Fibroblast of skin of scalp (primary cell): ENCODE data around the gene LGMN.
A peak's percentile ranks its signal among the peaks of the same experiment; 100 is the strongest.
"Not testable (repeated sequence)": the region's sequence is repeated elsewhere in the genome, so short reads cannot be mapped to it uniquely, and the experiment has no call there.

Experiments
- DNase-seq: peaks from one replicate; pipeline ENCODE4 v3.0.0-alpha.2; 2013

LGMN gene

DNA sequence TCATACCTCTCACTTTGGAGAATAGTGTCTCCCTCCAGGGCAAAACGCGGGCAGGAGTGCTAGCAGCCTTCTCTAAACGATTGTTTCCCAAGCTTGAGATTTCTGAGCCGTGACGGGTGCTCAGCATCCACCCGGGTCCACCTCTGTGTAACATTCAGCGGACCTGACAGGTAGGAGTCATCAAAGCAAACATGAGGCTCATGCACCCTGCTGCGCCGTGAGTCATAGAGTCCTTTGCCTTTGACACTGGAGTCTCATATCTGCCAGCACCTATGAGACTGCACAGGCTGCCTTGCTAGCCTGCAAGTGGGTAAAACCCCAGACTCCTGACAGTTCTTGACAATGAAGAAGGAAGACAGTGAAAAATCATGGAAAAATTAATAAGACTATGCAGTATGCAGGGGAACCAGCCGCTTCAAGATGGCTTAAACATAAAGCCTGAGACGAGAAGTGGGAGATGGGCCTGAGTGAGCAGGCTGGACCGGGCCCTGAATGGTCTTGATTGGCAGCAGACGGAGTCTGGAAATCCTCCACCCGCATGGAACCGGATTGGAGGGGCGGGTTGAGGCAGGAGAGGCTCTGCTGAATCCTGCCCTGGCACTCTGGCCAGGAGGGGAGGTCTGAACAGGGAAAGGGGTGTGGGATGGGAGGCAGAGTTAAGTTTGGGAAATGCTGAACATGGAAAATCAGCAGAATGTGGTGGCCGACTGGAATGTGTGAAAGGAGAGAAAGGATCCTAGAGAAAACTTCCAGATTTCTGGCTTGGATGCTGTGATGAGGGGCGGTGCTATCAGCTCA, 54.2 kb downstream of the LGMN start:
- no peak for DNase-seq

DNA sequence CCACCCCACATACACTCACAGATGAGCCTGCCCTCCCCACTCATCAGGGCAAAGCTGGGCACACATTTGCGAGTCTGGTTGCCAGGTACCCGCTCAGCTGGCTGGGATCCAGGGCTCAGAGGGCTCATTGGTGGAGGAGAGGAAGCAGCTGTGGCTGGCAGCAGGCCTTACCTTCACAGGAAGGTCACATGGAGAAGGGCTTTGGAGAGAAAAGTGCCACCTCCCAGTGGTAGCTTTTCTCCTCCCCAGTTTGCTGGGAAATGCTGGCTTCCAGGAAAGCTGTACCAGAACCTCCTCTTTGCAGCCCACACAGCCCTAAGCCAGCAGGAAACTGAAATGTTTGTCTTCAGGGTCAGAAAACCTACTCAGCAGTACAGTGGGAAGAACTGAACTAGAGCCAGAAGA, 55.6 kb downstream of the LGMN start:
- DNase-seq = no peak

DNA sequence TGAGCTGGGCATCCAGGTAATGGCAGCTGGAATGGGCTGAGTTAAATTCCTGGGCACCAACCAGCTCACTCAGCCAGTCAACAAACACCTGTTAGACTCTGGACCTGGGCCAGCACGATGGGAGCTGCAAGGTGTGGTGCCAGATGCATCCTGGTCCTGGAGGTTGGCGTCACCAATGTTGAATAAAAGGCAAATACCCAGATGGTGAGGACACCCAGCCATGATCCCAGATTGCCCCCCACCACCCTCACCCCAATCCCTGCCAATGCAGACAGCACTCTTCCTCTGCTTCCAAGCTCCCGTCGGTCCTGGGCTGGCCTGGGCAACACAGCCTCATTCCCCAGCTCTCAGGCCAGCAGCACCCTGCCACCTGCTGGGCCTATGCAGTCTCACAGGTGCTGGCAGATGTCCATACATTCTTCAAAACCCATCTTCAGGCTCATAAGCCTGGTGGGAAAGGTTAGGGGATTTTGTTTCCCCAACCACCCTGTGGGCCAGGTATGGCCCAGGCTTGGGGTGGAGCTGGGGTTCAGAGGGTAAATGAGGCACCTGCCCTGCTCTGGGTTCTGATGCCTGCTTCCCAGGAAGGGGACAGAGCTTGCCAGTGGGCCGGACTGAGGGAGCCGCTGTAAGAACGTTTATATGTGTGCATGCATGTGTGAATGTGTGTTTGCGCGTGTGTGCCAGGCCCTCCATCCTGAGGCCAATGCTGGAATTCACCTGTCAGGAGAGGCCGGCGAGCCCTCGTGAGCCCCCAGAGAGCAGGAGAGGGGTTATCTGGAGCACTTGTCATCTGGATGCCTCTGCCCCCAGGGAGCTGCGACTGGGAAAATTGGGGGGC, 58.0 kb downstream of the LGMN start:
- peak; percentile 47 for DNase-seq

DNA sequence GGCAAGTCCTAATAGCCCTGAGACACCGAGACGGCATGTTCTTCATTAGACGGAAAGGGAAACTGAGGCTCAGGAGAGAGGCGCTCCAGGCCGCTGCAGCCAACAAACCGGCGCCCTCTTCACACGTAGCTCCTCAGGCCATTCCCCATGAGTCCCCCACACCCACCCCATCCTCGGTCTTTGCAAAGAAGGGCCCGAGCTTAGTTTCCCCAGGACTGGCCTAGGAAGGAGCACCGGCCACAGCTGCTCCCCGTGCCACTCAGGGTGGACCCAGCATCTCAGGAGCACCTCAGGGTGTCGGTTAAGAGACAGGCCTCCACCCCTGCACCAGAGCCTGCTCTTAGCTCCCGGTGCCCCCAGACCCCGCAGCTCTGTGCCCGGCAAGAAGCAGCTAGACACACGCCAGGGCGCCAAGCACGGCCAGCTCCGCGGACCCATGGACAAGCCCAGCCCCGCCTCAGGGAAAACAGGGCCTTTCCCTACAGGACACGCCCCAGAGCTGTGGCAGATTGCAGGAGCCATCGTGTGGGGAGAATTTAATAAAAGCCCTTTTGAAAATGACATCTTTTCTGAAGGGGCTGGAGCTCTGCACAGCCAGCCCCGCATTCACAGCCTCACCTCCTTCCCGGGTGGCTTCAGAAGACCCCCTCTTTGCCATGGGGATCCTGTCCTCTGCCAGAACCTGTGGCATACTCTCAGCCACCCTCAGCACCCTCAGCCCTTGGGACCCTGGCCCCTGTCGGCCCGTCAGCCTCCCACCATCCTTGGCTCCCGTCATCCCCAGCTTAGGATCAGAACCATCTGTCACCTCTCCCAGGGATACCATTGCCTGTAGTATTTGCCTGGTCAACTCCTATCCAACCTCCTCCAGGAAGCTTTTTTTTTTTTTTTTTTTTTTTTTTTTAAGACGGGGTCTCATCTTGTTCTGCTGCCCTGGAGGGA, 59.7 kb downstream of the LGMN start:
- DNase-seq = no peak

DNA sequence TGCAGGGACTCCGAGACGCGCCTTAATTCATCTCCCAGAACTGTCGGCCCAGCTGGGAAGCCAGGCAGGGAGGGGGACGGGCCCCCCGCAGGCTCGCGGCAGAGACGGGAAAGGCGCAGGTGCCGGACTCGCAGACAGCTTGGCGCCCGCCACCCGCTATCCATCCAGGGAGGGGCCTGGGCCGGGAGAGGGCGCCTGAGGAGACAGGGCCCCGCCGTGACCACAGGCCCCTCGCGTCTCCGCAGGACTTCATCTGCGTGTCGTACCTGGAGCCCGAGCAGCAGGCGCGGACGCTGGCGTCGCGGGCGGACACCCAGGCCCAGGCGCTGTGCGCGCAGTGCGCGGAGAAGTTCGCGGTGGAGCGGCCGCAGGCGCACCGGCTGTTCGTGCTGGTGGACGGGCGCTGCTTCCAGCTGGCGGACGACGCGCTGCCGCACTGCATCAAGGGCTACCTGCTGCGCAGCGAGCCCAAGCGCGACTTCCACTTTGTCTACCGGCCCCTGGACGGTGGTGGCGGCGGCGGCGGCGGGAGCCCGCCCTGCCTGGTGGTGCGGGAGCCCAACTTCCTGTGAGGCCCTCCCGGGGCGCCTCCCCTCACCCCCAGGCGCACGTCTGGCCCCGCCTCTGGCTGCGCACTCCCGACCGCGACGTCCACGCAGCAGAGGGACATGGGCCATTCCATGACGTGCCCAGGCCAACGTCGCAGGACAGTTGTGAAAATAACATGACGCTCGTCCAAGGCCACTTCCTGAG, 60.6 kb downstream of the LGMN start:
- DNase-seq = no peak

DNA sequence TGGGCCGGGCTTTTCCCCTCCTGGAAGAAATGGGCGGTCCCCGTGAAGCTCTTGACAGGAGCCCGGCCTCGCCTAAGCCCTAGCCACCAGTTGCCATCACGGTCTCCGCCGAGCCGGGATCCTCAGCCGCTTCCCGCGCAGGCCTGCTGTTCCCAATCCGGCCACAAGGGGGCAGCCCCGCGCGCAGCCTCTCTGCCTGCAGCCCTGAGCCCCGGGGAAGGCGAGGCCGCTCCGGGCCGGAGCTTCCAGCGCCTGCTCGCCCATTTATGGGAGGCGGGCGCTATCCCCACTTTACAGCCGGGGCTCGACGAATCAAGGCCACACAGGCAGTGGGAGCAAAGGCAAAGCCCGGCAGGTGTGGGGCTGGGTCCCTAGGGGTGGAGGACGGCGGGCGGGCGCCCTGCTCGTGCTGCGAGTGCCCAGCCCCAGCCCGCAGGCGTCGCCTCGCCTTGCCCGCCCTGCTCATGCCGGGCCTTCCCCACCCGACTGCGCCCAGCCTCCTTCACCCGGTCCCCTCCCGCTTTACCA, 61.5 kb downstream of the LGMN start:
- peak; percentile 72 for DNase-seq

DNA sequence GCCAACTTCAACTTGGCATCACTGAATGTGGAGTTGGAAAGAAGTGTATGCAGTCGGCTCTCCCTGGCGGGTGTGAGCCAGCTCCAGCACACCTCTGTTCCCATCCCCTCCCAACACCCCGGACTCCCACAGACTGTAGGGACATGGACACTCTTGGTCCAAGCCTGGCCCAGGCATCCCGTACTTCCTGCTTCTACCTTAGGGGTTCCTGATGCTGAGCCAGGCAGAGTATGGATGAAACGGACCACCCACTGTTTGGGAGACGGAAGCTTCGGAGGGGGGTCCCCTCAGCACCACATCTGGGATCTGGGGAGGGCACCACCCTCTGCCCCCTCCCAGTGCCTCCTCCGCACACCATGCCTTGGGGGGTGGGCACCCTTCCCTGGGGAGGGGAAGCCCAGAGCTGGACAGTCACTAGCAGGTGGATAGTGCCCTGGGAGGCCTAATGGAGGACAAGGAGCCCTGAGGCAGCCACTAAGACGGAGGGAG, 62.0 kb downstream of the LGMN start:
- no peak for DNase-seq

DNA sequence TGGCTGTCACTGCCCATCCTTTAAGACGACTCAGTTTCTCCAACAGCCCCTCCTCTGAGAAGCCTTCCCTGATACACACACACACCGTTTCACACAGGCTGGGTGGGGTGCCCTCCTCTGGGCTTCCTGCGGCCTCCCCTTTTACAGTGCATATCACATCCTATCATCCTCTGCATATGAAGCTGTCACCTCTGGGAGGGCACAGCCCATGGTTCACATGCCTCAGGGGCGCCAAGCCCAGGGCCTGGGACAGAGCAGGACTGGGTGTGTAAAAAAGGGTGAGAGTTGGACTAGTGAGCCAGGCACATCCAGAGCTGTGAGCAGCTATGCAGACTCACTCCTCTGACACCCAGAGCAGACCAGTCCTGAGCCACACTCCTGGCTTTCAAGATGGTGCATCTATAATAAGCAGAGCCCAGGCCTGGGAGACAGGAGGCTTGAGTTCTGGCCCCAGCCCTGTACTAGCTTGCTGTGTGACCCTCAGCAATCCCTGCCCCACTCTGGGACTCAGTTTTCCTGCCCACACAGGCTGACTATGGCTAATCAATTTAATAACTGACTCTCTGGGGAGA, 62.6 kb downstream of the LGMN start:
- no peak for DNase-seq

DNA sequence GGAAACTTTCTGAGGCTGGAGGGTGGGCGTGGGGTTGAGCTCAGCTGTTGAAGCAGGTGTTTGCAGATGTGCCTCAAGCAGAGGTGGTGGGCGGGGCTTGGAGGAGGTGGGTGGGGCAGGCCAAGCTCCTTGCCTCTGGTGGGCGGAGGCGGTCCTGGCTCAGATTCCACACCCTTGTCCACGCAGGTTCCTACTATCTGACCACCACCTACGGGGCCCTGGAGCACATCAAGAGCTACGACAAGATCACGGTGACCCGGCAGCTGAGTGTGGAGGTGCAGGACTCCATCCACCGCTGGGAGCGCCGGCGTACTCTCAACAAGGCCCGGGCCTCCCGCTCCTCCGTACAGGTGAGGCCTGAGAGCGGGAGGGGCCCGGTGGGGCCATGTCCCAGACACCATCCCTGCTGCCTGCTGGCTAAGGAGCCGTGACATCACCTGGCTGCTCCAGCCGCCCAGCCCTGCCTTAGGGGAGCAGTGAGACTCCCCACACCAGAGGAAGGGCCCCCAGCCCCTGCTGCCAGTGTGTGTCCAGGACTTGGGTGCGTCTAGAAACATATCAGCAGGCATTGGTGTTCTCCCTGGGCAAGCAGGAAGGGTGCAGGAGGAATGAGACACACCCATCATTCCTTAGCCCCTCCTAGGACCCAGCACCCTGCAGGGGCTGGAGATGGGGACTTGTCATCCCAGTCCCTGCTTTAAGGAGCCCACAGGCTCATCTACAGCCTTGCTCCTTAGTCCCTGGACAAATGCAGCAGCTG, 63.4 kb downstream of the LGMN start:
- DNase-seq = no peak

DNA sequence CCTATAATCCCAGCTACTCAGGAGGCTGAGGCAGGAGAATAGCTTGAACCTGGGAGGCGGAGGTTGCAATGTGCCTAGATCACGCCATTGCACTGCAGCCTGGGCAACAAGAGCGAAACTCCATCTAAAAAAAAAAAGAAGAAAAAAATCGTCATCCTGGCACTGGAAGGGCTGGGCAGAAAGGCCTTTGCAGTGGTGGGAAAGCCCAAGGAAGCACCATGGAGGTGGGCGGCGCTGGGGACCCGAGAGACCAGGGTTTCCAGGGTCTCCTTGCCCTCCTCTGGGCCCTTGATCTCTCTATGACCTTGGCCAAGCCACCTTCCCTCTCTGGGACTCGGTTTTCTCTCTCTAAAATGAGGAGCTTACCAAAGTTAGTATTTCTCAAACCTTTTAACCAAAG, 65.4 kb downstream of the LGMN start:
- DNase-seq = no peak

DNA sequence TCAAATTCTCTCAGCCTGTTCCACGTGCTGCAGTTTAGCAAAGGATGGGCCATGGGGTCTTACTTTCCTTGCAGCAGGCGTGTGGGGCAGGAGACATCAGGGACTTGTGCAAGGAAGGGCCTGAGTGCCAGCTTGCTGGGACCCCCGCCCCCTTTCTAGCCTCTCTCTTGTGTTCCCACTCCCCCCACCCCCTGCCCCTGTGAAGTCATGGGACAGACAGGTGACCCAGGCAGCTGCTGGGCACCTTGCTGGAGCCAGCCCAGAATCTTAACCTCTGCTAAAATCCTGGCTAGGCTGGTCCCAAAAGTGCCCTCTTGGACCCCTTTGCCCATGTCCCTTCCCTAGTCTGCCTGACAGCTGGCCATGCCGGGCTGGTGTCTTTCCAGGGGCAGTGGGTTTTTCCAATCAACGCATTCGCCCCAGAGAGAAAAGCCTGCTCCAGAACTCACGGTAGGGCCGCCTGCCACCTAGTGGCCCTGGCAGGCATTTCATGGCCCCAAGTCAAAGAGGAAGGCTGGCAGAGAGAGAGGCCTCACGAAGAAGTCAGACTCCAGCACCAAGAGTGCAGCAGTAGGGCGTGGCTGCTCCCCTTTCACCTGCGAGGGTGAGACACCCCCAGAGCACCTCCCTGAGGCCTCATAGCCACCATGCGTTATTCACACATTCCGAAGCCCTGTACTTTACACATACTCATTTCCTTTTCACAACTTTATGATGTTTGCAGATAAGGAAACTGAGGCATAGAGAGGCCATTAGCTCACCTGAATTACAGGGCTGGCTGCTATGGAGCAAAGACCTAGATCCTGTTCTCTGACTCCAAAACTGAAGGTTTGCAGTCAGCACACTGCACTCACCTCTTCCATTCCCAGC, 67.4 kb downstream of the LGMN start:
- peak; percentile 74 for DNase-seq

DNA sequence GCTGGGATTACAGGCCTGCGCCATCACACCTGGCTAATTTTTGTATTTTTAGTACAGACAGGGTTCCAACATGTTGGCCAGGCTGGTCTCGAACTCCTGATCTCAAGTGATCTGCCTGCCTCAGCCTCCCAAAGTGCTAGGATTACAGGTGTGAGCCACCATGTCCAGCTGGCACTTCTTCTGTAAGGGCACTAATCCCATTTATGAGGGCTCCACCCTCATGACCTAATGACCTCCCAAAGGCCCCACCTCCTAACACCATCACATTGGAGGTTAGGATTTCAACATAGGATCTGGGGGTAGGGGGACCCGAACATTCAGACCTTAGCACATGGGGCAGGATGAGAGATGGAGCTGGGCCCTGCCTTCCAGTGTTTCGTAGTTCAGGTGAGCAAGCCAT, 68.1 kb downstream of the LGMN start:
- DNase-seq = not testable (repeated sequence)

DNA sequence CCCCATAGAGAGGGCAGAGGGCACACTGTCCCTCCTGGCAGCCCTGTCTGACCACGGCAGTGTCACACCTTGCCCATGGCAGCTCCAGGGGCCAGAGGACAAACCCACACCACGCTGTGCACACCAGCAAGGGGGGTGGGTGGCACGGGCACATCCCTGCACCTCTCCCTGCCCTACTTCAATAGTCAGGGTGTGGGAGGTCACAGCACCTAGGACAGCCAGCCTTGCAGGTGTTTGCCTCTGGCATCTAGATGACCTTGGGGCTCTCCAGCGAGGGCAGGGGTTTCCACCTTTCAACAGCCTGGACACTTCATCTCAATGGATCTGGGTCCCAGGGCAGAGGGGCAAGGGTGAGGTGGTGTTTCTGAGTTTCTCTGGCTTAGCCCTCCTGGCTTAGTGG, 69.2 kb downstream of the LGMN start:
- DNase-seq = no peak

DNA sequence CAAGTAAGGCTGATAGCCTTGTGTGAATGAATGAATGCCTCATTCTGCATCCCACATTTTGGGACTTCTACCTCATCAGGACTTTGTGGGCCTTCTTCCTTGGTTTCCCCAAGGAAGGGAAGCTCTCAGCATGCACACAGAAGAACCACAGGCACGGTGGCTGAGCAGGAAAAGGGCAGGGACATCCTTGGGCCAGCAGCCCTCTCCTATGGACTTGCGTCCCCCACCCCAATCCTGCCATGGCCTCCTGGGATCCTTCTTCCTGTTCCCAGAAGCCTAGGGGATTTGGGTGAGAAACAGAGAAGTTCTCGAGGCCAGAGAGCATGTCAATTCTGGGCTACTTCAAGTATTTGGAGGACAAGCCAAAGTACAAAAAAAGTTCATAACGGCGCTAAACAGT, 69.7 kb downstream of the LGMN start:
- DNase-seq = no peak

DNA sequence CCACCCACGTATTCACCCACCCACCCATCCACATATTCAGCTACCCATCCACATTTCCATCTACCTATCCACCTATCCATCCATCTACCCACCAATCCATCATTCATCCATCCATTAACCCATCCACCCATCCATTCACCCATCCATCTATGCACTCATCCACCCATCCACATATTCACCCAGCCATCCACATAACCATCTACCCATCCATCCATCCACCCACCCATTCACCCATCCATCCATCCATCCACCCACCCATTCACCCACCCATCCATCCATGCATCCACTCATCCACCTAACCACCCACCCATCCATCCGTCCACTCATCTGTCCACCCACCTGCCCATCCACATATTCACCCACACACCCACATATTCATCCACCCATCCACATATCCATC, 70.5 kb downstream of the LGMN start:
- no peak for DNase-seq

DNA sequence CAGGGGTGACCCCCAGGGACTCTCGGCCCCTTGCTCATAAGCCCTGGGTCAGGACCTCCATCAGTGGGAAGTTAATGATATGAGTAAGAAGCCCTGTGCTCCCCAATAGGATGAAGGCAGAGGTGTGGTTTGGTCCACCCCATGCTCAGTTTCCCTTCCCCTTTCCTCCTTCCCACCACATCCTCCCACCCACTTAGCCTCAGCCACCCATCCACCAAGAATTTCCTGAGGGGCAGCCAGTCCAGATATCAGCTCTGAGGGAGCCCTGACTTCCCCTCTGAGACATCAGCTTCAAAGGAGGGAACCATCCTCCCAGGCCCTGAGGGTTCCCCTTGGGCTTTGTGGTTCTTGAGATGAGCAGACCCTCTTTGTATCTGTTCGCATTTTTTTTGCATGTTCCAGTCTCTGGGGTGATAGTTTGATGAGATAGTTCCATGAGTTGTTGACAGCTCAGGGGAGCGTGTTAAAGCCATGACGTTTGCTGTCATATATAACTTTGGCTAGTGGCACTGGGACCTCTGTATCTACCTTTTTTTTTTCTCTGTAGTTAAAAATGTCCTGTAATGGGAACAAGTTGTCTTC, 71.2 kb downstream of the LGMN start:
- peak; percentile 81 for DNase-seq

DNA sequence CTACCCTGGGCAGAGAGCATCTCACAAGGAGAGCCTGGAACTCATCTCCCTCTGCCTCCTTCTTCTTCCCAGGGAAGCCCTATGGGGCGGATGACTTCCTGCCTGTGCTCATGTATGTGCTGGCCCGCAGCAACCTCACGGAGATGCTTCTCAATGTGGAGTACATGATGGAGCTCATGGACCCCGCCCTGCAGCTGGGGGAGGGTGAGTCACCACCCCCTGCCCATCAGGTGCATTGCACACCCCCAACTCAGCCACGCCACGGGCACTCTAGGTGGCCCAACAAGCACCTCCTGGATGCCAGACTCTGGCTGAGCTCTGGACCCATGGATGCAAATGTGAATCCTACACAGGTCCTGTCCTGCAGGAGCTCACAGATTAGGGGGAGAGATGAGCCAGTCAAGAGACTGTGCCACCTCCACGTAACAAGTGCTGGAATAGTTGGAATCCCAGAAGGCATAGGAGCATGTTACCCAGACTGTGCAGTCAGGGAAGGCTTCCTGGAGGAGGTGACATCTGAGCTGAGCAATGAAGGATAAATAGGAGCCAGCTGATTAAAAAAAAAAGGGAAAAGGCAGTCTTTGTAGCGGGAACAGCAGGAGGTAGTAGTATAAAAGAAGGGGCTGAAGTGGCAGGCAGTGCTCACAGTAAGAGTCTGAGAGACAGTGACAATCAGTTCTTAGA, 71.9 kb downstream of the LGMN start:
- DNase-seq = no peak

DNA sequence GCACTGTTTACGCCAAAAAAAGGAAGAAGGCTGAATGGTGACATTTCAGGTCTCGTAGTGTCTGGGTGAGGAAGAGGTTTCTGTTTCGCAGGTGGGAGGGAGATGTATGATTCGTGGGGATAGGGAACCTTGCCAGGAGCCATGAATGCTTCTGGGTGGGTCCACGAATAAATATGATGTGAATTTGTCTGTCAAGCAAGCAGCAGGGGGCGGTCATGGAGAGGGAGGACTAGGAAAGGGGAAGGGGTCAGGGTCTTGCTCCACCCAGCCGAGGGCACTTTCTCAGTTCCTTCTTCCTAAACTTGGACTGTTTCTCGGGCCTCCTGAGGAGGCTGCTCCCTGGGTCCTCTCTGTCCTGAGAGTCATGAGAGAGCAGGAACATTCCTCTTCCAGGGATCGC, 72.5 kb downstream of the LGMN start:
- DNase-seq = no peak
